Lower leg skin (tissue), 3 donors: Measurements from ENCODE around the gene CAMP.

ENCODE experiments used
- CTCF ChIP-seq, 3 donors: fragments of 450-650 bp; IDR thresholded peaks; one replicate each; pipeline ENCODE4 v1.5.1; 2016; ENCODE audit warnings: antibody characterized with exemption in 3 of 3, mild to moderate bottlenecking in 3 of 3, moderate library complexity in 2 of 3
- POLR2A ChIP-seq, 2 donors: fragments of 450-650 bp; IDR thresholded peaks; one replicate each; pipeline ENCODE4 v1.6.1; 2016 to 2017; ENCODE audit warnings: antibody characterized with exemption in 2 of 2, mild to moderate bottlenecking in 1 of 2, moderate library complexity in 1 of 2

- TF ChIP-seq CTCF (IDR thresholded peaks at IDR 0.05) = no peak
- no peak for TF ChIP-seq POLR2A (IDR thresholded peaks at IDR 0.05)
Observed at GRCh38 chr3:48219543-48219942, 3.8 kb upstream of the CAMP start.
